Dermis blood vessel endothelial cell (primary cell): ENCODE results near the gene UST. TPM values are rescaled to one million over a fixed set of nuclear protein-coding genes. Genes with fewer than 3 reads are reported as not detected.
"Not testable (repeated sequence)": the region's sequence is repeated elsewhere in the genome, so short reads cannot be mapped to it uniquely, and the experiment has no call there.

Source experiments
- DNase-seq: peaks from one replicate; pipeline ENCODE4 v3.0.0; 2010
- total RNA-seq: library from RNA; depleted of rRNA; stranded (reverse); fragments of >200 nt; gene quantifications from 2 replicates; pipeline ENCODE4 v1.2.3, GENCODE V29; 2014

The UST gene
- total RNA-seq, 1 donor from 2014 or later = 0.34 TPM

DNA sequence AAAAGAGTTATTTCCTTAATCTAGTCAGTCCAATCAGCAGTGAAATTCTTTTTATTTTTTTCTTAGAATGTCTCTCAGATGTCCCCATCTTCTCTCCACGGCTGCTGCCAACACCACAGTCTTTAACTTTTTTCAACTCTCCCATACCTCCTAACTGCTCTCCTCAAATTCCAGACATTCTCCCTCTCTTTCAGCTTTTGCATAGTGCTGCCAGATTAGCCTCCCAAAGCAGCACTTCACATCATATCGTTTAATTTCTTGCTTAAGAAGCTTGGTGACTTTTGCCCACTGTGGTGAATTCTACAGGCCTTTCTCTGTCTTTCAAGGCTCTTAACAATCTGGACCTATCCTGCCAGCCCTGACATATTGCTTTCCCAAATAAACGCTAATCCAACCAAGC is 233.4 kb downstream of the UST start:
- DNase-seq = no peak

DNA sequence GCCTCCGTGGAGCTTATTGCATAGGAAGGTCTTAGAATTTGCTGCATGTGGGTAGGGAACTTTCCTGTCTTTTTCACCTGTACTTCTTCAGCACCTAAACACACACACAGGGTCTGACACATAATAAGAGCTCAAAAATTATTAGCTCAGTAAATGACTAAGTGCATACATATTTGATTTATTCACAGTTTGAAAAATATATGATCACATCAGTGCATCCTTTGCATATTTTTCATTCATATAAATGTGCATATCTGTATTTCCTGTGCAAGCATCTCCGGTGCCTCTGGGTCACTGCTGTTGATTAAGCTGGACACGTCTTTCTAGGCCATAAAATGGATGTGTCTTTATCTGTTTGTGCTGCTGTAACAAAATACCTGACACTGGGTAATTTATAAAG is 234.7 kb downstream of the UST start:
- DNase-seq = no peak

DNA sequence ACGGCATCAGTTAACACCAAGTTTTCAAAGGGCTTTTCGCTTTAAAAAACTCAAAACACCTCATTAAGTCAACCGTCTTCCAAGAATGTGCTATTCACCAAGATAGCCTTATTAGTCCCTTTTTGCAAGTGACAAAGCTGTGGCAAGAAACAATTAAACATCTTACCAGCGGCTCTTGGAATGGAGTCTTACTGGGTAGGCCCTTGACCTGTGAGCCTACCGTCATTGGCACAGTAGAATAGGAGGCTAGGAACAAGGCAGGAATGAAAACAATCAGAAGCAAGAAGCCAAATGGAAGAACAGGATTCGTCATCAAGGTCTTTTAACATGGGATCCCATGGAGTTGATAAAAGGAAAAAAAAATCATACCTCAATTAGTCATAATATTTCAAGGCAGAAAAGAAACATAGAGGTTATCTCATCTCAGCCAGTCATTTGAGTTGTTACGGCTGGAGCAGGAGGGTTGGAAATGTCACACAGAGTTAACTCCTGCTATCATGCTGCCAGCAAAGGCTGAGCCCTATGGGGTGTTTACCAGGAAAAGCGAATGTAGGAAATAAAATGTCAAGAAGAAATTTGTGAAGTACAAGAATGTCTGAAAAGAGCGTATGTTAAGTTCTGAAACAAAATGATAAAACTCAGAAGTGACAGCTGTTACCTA is 236.4 kb downstream of the UST start:
- no peak for DNase-seq

DNA sequence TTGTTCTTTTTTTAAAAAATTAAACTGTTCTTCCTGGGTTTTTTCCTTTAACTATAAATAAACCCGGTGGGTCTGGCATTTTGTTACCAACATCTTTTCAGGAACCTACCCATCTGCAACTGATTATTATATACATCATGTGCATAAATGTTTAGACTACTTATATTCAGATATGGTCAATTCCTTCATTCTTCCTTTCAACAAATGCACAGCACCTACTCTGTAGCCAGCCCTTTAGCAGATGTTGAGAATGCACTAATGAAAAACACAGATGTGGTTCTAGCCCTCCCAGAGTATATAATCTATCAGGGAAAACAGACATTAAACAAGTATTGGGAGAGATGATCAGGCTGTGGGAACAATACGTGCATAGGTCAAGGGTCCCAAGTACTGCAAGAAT is 237.1 kb downstream of the UST start:
- DNase-seq = no peak

DNA sequence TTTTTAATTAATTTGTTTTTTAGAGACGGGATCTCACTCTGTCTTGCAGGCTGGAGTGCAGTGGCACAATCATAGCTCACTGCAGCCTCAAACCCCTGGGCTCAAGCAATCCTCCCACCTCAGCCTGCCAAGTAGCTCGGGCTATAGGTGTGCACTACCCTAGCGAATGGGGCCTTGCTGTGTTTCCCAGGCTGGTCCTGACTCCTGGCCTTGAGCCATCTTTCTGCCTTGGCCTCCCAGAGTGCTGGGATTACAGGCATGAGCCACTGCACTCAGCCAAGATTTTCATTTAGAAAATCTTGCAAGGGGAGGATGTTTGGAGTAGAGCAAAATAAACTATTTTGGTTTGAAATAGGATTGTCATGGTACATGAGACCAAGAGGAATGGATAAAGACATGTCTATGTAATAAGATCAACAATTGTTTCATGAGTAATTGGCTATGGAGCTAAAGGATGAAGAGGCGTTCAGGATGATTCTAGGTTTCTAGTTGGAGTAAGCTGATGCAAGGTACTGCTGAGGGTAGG is 237.8 kb downstream of the UST start:
- DNase-seq = no peak

DNA sequence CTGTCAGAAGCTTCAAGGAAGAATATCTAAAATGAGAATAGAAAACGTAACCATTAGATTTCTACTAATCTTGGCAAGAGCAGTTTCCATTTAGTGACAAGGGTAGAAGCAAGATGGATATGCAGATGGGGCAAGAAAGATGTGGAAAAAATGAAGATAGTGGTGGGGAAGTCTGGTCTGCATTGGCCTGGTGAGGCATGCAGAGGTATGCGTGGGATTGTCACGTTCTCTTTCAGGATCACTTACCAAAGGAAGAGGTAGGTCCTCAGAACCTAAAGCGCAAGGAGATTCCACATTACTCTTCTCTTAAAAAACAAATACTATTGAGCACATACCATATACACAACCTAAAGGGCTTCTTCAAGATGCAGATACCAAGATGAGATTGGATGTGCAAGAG is 238.7 kb downstream of the UST start:
- no peak for DNase-seq

DNA sequence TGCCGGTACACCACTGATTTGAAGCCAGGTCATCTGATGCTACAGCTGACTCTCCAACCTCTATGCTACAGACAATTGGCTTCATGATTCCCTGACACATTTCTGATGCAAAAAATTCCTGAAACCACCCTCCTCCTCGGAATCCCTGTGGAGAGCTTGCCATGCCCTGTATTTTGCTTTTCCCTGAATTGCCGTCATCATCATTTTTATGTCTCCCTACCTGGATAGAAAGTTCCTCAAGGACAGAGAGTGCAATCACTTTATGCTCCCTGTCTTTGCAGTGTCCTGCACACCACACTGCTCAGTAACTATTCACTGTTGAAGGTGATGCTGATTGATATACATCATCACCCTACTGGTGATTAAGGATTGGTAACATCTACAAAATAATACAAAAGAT is 239.8 kb downstream of the UST start:
- DNase-seq = no peak

DNA sequence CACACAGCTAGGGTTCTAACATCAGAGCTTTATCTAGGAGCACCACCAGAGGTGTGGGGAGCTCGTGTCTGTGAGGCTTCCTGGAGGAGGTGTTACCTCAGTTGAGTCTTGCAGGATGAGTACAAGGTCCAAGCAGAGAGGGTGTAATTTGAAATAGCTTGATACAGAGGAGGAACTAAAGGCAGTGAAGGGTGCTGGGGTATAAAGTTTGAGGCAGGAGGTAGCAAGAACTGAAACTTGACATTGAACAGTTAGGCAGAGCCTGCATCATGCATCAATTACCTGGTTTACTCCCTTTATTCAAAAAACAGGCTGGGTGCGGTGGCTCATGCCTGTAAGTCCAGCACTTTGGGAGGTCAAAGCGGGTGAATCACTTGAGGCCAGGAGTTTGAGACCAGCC is 241.2 kb downstream of the UST start:
- no peak for DNase-seq

DNA sequence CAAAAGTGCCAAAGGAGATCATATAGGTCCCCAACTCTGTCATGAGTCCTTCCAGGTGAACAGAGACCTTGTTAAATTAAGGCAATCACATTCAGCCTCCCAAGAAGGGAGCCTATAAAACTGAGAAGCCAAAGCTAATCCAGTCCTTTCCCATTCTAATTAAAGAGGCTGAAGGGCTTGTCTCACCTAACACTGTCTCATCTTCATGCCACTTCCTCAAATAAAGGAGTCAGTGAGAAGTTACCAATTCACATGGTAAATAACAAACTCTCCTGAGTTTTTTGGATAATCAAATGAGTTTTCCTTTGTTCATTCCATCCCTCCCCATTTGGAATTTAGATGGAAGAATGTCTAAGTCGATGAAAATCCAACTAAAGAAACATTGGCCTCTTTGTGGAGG is 242.8 kb downstream of the UST start:
- no peak for DNase-seq

DNA sequence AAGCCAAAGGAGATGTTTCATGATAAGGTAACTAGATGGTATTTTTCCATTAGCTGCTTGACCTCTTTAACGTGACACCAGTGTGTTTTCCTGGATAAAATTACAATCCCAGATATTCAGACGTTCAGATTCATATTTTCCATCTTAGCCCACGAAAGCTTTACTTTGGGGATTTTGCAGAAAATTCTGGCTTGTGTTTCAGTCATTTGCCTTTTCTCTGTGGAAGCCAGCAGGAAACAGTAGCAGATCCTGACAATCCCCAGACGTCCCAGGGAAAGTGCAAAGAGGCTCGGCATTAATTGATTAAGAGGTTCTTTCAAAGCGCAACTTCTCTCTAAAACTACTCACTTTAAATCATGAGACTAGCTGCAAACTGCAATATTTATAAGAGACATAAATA is 243.6 kb downstream of the UST start:
- DNase-seq = no peak

DNA sequence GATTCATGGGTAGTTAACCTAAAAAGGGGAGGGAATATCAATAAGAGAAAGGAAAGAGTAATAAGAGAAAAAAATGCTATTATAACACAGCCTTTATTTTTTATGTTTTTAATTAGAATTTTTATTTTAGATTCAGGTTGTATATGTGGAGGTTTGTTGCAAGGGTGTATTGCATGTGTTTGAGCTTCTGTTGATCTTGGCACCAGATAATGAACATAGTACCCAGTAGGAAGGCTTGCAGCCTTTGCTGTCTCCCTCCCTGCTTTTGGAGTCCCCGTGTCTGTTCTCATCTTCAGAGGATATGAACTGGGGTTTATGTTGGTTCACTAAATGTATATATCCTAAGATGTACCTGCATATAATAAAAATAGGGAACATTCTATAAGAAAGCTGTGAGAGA is 250.0 kb downstream of the UST start:
- no peak for DNase-seq

DNA sequence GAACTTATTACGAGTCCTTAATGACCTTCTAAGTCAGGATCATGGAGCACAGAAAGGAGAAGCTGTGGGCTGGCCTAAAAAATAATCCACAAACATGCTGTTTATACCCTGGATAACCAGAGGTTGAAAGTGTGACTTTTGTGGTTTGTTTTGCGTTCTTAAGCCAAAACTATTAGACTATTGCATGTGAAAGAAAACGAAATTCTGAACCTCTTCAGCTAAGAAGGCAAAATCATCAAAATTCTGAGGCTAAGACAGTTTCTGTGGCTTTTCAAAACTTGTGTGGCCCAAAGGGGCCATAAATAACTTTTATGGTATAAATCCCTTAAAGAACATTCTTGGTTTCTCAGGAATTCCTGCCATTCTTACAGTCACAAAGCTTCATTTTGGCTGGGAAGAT is 251.0 kb downstream of the UST start:
- DNase-seq = no peak

DNA sequence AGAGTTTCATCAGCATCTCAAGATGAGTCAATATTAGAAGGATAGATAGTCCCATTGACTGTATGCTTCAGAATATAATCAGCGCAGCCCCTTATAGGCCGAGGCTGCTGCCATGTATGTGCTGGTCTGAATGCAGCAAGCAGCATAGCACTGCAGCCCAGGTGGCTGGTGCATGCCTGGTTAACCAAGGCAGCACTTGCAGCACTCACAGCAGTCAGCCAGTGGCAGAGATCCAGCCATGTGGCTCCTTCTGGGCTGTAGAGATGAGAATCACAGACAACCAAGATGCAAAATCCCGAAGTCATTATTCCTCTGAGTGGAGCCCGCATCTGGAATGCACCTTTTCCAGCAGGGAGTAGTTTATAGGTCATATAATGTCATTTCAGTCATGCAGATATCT is 251.9 kb downstream of the UST start:
- DNase-seq = no peak

DNA sequence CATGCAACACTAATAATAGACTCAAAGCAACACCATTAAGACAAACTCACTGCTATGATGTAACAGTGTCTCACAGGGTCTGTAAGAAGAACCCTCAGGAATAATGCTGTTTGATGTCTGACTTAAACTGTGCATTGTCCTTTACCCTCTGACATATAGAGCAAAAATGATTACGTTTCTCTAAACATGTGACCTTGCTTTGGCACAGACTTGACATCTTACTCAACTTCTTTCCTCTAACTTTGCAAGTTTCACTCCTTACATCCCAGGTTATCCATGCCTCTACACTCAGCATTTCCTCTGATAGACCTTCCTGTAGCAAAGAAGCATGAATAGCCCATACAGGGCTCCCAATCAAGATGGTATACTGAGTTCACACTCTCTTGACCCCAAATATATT is 252.7 kb downstream of the UST start:
- DNase-seq = peak; percentile 3

DNA sequence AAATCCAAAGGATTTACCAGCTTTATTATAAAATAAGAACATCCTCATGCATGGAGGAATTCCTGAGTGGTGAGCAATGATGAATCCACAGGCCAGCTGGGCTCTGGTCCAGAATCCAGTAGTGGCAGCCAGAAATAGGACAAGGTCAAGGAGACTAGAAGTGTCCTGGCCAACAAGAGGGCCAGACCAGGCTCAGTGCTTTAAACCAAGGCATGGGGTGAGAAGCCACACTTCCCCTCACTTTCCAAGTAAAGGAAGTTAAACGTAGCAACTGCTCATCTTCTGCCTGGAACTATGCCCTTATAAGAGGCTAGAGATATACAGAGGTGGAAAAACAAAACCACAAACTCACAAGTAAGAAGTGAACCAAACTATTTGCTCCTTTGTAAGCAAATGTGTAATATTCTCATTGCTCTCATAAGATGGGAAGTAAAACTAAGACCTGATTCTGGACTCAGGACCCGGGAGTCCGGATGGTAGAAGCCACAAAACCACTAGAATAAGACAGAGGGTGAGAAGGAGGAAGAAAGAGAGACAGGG is 253.2 kb downstream of the UST start:
- peak; percentile 56 for DNase-seq

DNA sequence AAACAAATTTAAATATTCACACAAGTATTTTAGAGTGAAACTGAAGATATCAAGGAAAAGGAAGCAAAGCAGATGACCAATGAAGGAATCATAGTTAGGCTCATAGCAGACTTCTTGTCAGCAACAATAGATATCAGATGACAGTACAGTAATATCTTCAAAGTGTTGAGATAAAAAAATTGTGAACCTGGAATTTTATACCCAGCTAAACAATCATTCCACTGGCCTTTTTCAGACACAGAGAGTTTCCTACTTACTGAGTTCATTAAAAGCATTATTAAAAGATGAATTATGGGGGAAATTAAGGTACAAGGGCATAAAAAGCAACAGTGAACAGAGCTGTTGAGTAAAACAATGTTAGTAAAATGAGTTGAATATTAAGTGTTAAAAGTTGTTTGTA is 254.6 kb downstream of the UST start:
- no peak for DNase-seq

DNA sequence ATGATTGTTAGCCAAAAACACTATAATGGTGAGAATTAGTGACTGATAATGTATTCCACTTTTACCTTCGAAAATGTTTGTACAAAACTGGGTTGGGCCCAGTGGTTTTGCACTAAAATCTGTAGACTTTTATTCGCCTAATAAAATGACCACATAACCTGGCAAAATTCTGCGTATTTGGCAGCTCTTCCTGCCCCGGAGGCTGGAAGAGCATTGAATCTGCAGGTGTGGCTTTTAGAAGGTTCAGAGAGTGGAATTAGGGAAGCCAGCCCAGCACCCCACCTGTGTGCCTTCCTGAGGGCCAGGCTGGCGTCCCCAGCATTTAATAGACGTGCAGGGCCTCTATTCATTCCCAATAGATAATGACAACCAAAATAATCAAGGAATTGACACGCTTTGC is 256.7 kb downstream of the UST start:
- no peak for DNase-seq

DNA sequence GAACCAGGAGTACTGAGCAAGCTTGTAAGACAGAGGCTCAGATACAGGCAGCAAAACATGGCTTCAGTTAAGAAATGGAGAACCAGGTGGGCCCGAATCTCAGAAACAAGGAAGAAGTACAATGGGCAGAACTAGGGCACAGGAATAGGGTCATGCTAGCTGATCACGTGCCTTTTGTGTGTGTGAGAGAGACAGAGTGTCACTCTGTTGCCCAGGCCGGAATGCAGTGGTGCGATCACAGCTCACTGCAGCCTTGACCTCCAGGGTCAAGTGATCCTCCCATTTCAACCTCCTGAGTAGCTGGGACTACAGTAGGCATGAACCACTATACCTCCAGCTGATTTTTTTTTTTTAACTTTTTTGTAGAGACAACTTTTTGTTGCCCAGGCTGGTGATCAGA is 257.8 kb downstream of the UST start:
- no peak for DNase-seq

DNA sequence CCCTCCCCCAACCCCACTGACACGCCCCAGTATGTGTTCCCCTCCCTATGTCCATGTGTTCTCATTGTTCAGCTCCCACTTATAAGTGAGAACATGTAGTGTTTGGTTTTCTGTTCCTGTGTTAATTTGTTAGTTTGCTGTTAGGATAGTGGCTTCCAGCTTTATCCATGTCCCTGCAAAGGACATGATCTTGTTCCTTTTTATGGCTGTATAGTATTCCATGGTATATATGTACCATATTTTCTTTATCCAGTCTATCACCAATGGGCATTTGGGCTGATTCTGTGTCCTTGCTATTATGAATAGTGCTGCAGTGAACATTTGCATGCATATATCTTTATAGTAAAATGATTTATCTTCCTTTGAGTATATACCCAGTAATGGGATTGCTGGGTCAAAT is 259.4 kb downstream of the UST start:
- DNase-seq = not testable (repeated sequence)

DNA sequence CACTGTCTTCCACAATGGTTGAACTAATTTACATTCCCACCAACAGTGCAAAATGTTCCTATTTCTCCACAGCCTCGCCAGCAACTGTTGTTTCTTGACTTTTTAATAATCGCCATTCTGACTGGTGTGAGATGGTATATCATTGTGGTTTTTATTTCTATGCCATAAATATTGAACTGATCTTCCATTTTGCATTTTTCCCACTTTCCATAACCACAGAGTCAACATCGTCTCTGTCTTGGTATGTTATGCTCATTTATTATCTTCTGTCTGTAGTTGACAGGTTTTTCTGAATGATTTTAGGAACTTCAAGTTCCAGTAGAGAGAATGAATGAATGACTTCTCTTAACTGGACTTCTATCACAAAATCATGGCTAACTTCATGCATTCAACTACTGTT is 259.8 kb downstream of the UST start:
- no peak for DNase-seq

DNA sequence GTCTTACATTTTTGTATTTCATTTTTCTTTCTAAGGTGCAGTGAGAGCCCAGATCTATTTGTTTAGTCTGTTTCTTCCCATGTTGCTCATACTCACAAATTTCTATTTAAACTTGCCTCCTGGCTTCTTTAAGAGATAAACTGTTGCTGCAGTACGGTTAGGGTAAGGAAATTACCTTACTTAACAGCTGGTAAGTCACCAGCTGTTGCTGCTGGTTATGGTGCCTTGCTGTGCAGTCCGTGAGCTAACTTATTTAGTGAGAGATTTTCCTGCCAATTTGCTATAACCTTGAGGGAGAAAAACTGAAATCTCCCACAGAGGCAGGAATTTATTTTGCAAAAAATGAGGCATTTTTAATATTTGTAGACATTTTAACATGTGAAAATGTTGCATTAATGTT is 261.0 kb downstream of the UST start:
- DNase-seq = no peak

DNA sequence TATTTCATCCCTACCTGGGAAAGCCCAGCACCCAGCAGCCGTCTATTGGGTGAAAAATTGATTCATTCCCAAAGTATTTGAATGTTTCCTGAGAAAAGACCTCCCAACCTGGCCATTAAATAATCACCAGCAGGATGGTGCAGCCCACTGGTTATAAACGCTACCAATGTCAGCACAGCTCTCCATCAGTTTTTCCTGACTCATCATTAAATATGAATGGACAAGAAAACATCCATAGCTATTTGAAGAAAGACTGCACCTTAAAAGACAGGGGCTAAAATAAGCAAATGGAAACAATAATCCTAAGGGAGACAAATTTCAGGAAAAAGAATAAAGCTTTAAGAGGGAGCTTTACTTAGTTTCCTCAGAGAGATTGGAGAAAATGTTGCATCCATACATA is 261.9 kb downstream of the UST start:
- no peak for DNase-seq

DNA sequence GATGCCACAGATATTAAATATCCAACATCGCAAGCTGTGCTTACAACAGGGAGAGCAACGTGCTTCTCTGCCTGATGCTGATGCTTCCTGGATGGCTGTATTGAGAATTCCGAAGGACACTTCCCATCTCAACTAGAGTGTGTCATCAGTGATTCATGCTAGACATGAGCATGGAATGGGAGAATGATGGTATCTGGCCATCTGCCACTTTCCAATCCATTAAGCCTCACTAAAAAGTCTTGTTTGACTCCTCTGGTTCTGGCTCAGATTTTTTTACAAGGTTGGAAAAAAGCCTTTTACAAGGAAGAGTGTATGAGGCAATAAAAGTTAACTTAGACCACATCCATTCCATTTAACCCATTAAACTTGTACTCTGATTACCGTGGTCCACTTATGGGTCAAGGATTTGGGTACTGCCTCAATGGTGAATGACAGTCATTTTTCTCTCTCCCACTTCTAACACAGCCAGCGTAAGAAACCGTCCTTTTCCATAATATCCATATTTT is 265.3 kb downstream of the UST start:
- DNase-seq = peak; percentile 41

DNA sequence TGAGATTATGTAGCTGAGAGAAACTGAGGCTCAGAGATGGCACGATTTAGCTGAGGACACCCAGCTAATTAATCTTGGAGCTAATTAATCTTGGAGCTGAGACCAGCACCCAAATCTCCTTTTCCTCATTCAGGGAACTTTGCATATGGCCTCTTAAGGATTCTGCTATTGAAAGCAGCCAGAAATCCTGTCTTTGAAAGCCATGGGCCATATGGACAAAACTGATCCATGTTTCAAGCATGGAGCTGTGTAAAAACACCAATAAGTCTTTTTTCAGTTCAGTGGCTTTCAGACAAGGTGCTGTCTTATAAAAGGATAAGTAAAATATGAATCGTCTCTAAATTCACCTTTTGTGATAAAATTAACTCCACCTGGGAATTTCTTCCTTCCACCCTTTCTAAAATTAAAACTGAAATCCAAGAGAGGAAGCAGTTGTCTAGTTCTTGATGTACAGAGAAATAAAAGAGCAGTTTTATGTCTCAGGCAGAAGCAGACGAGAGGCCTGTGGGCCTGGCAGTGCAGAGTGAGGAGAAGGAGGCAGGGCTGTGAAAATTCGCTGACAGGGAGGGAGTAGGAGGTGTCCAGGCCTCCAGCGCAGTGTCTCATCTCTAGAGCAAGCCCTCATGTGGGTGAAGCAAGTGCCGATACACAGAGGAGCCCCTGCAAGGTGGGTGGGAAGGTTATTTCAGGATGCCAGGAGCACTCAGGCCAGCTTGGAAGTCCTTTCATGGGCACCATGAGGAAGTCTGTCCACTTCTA is 266.9 kb downstream of the UST start:
- no peak for DNase-seq
